Duodenal mucosa (tissue), 2 donors: ENCODE data around the gene KMT2B.
A peak's percentile ranks its signal among the peaks of the same experiment; 100 is the strongest.

ENCODE experiments used
- H3K27ac ChIP-seq: one replicate; pipeline ENCODE4 v1.7.0; 2013; ENCODE audit warnings: low read depth, low read length
- H3K27me3 ChIP-seq, 2 donors: one replicate each; pipeline ENCODE4 v1.7.0; 2013; ENCODE audit warnings: low read length in 2 of 2, control low read depth in 1 of 2; ENCODE audit not compliant: insufficient read depth in 2 of 2, control insufficient read depth in 1 of 2
- H3K36me3 ChIP-seq, 2 donors: one replicate each; pipeline ENCODE4 v1.7.0; 2013; ENCODE audit warnings: low read length in 2 of 2, control low read depth in 1 of 2; ENCODE audit not compliant: insufficient read depth in 2 of 2, control insufficient read depth in 1 of 2
- H3K4me1 ChIP-seq, 2 donors: one replicate each; pipeline ENCODE4 v1.7.0; 2013; ENCODE audit warnings: low read length in 2 of 2, control low read depth in 1 of 2; ENCODE audit not compliant: insufficient read depth in 2 of 2, control insufficient read depth in 1 of 2
- H3K4me3 ChIP-seq, 2 donors: one replicate each; pipeline ENCODE4 v1.7.0; 2013; ENCODE audit warnings: low read length in 2 of 2, low read depth in 1 of 2
- H3K9ac ChIP-seq, 2 donors: one replicate each; pipeline ENCODE4 v1.7.0; 2013; ENCODE audit warnings: low read length in 2 of 2, low read depth in 1 of 2
- H3K9me3 ChIP-seq, 2 donors: one replicate each; pipeline ENCODE4 v1.7.0; 2013; ENCODE audit warnings: low read length in 2 of 2, control low read depth in 1 of 2; ENCODE audit not compliant: control insufficient read depth in 1 of 2

Gene KMT2B

DNA sequence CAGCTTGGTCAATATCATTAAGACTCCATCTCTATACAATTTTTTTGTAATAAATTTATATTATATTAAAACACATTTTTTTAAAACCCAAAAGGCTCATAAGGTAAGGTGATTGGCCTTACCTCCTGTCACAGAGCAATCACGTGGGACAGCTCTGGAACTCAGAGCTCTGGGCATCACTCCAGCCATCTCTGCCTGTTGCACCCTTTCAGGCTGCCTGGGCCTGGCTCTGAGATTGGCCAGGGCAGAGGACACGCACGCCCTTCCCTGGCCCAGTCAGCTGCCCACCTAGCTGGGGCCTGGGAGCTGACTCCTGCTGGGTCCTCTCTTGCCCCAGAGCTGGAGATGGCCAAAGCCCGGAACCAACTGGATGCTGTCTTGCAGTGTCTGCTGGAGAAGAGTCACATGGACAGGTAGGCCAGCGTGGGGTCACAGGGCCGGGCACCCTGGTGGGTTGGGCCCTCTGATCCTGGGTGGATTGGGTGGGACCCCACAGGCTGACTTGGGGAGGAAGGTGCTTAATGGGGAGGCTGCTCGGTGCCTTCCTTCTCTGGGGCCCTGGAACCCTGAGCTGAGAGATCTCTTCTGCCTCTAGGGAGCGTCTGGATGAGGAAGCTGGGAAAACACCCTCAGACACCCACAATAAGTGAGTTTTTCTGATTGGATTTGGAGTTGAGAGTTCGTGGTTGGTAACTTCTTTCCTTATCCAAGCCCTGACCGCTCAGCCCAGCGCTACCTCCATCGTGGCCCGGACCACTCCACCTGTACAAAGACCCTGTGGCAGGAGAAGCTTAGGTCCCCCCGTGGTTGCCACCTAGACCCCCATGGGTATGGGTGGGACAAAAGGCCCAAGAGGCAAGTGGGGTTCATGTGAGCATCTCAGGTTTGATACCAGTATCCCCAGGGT lies 34.3 kb downstream of the KMT2B start:
- peaks cover 15 to 28% of the 10 kb centered on the region in 2 donors for H3K4me1 ChIP-seq
- H3K27me3 ChIP-seq: peaks cover 0 to 4% of the 10 kb centered on the region in 2 donors
- no peak overlapping the region for H3K27ac ChIP-seq

DNA sequence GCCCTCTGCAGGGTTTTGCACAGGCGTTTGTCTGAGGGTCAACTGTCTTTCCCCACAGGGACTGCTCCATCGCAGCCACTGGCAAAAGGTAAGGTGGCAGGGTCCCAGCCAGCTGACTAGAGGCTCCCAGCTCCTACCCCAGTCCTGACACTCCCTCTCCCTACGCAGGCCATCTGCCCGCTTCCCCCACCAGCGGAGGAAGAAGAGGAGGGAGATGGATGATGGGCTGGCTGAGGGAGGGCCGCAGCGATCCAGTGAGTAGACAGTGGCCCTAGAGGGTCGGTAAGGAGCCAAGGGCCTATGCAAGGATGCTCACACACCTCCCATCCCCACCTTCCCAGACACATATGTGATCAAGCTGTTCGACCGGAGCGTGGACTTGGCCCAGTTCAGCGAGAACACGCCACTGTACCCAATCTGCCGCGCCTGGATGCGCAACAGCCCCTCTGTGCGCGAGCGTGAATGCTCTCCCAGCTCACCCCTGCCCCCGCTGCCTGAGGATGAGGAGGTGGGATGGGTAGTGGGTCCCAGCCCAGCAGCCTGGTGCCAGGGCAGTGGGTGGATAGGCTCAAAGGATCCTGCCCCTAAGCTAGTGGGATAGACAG lies 35.0 kb downstream of the KMT2B start:
- Histone ChIP-seq H3K4me1 (peaks cover 17 to 31% of the 10 kb centered on the region in 2 donors), H3K4me3 (no peak overlapping the region), H3K27me3 (peaks cover 0 to 4% of the 10 kb centered on the region in 2 donors), H3K27ac (no peak overlapping the region), H3K9me3 (no peaks in the 10 kb centered on the region), H3K9ac (no peak overlapping the region), H3K36me3 (peaks cover 10 to 25% of the 10 kb centered on the region in 2 donors)

More for the DNA sequence above, 34.3 kb downstream of the KMT2B start:
- H3K9me3 ChIP-seq: no peaks in the 10 kb centered on the region
- H3K4me3 ChIP-seq: no peak overlapping the region
- H3K9ac ChIP-seq: no peak overlapping the region
- peaks cover 10 to 25% of the 10 kb centered on the region in 2 donors for H3K36me3 ChIP-seq

DNA sequence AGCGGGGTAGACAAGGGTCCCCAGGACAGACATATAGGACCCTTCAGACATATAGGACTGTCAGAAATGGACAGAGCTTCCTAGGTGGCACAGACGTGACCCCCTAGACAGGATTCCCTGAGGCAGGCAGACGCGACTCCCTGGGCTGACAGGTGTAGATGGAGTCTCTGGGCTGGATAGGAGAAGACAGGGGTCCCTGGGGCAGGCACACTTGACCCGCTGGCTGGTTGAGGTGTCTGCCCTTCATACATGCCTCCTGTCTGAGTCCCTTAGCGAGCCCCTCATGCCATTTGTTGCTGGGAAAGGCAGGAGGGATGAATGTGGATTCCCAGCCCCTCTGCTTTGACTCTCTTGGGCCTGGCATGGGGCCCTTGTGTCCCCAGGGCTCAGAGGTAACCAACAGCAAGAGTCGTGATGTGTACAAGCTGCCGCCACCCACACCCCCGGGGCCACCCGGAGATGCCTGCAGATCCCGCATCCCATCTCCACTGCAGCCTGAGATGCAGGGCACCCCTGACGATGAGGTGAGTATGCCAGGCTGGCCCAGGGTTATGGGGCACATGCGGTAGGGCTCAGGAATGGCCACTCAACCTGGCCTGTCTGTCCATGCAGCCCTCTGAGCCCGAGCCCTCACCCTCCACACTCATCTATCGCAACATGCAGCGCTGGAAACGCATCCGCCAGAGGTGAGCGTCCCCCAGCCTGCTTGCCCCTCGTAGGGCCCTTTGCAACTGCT lies 36.0 kb downstream of the KMT2B start:
- Histone ChIP-seq H3K4me1 (peaks cover 15 to 32% of the 10 kb centered on the region in 2 donors), H3K4me3 (no peak overlapping the region), H3K36me3 (peaks cover 10 to 25% of the 10 kb centered on the region in 2 donors), H3K9ac (no peak overlapping the region), H3K27me3 (peaks cover 0 to 4% of the 10 kb centered on the region in 2 donors), H3K27ac (no peak overlapping the region), H3K9me3 (no peaks in the 10 kb centered on the region)

DNA sequence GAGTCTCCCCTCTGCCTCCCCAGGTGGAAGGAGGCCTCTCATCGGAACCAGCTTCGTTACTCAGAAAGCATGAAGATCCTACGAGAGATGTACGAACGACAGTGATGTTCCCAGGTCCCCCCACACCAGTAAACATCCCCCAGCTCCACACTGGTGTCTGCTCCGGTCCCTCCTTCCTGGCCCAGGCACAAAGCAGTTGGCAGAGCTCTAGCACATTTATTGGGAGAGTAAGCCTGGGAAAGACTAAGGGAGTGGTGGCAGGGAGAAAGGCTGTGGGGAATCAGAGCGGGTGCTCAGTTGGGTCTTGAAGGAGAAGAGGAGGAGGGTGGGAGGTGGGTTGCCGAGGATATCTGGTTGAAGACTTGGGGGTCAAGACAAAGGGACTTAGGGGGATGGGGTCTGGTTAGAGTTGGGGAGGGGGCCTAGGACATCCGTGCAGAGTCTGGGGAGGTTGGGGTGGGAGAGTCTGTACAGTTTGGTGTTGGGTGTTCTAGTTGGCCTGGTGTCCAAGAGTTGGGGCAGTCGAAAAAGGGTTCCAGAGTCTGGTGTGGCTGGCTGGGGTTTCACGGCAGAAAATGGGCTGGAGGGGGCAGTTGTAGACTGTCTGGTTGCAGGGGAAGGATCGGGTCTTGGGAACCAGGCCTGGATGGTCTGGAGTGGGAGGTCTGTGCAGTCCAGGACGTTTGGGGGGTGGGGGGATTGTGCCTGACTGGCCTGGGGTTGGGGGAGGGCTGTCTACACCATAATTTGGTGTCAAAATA lies 36.7 kb downstream of the KMT2B start:
- Histone ChIP-seq H3K4me3 (peak overlapping the region in 1 of 2 donors; percentile 52), H3K9me3 (no peaks in the 10 kb centered on the region), H3K4me1 (peaks cover 19 to 33% of the 10 kb centered on the region in 2 donors), H3K9ac (no peak overlapping the region), H3K36me3 (peaks cover 10 to 26% of the 10 kb centered on the region in 2 donors), H3K27ac (no peak overlapping the region), H3K27me3 (peaks cover 0 to 4% of the 10 kb centered on the region in 2 donors)

DNA sequence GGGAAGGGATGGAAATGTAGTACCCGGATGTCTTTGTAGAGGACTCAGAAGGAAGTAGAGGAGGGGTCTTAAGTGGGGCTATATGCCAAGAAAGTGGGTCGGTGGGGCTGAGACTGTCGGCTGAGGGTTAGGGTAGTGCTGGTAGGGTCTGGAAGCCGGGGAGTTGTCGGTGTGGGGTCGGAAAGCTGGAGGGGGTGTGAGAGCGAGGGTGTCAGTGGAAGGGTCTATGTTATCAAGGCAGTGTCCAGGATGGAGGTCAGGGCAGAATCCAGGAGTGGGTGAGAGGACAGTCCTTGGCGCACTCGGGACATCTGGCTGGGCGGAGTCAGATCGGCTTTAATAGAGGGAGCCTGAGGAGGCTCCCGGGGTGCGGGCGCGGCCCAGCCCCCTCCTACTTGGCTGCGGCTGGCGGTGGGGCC lies 37.3 kb downstream of the KMT2B start:
- Histone ChIP-seq H3K9ac (peak overlapping the region; percentile 2 to 10), H3K4me3 (peak overlapping the region; percentile 25 to 52), H3K27me3 (peaks cover 0 to 4% of the 10 kb centered on the region in 2 donors), H3K36me3 (peaks cover 10 to 29% of the 10 kb centered on the region in 2 donors), H3K9me3 (no peaks in the 10 kb centered on the region), H3K27ac (no peak overlapping the region), H3K4me1 (peaks cover 23 to 31% of the 10 kb centered on the region in 2 donors)

DNA sequence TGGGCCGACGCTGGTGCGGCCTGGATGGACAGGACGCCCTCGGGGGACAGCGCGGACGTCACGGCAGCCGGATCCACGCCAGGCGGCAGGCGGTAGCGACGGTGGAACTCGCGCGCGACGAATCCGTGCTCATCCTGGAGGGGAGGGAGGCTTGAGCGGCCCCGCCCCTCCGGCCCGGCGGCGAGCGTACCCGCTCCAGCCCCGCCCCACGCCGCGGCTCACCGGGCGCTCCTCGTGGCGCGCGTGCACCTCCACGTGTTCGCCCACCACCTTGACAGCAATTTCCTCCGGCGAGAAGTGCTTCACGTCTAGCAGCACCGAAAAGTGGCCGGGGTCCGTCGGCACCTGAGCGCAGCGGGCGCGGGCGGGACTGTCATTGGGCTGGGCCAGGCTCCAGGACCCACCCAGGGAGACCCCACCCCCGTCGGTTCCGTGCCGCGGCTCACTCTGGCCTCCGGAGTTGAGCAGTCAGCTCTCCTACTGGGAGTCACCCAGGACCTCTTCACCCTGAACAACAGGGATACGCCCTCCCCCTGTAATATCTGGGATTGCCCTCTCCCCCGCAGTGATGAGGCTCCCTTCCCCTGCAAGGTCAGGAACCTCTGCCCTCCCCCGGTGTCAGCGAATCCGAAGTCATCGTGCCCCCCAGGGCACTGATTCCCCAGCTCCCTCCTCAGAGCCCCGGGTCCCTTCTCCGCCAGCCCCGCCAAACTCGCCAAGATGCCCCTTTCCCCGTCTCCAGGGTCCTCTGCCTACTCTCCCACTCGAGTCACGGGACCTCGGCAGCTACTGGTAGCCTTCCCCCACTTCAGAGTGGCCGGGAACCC lies 38.0 kb downstream of the KMT2B start:
- H3K27ac ChIP-seq: peak overlapping the region; percentile 62
- peaks cover 0 to 4% of the 10 kb centered on the region in 2 donors for H3K27me3 ChIP-seq
- peak overlapping the region; percentile 25 to 52 for H3K4me3 ChIP-seq
- H3K4me1 ChIP-seq: peaks cover 23 to 31% of the 10 kb centered on the region in 2 donors
- H3K9ac ChIP-seq: peak overlapping the region; percentile 2 to 18
- peaks cover 10 to 33% of the 10 kb centered on the region in 2 donors for H3K36me3 ChIP-seq
- H3K9me3 ChIP-seq: no peaks in the 10 kb centered on the region

DNA sequence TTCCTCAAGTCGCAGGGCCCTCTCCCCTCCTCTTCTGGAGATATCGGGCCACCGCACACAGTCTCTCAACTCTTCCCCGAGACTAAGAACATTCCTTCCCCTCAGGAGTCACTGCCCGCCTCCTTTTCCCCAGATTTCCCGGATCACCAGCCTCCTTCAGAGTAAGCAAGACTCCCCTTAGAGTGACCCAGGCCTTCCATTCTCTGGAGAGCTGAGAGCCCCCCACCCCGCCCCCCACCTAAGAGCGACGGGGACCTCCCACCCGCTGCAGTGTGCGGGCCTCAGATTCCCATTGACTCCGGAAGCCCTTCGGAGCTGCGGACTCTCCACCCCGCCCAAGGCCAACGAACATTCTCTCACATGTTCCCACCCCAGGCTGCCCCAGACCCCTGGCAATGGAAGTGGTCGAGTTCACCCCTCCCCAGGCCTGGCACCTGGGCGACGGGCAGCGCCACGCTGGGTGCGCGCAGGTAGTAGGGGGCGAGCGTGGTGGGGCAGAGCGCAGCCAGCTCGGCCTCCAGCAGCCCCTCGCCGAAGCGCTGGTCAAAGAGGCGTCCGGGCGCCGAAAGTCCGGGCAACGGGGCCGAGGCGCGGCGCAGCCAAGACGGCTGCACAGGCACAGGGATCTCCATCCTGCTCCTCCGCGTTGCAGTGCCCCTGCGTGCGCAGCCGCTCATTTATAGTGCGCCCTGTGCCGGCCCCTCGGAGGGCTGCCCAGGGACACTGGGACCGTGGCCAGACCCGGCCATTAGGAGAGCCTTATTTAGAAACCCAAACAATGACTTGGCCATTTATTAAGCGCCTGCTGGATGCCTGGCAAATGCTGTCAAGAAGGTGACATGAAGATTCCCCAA lies 38.8 kb downstream of the KMT2B start, which contains the start of gene HSPB6:
TSS of gene HSPB6 (minus strand) at position 653 of the 854 bp plus-strand sequence. CDS start at position 632, 21 bp downstream.
- Histone ChIP-seq H3K4me1 (peaks cover 23 to 31% of the 10 kb centered on the region in 2 donors), H3K9ac (peak within 1 kb of the TSS; percentile 2 to 25)

DNA sequence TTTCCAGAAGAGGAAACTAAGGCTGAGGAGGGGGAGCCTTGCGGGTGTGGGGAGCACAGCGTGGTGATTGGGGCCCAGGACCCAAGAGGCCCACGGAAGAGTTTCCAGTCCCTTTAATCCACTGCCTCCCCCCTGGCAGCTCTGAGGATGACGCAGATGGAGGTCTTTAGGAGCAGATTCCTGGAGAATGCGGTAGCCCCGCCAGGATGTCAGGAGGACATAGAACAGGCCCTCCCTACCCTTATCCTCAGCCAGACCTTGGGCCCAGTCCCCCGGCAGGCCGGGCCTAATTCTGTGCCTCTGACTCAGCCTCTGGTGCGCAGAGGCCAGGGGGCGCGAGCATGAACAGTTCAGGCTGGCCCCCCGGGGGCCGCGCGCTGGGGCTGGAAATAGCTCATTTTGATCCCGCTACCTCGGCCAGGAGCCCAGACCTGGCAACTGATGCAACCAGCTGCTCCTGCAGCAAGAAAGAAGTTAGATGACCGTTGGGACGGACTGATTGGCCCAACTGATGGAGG lies 39.5 kb downstream of the KMT2B start:
- Histone ChIP-seq H3K27me3 (peaks cover 0 to 4% of the 10 kb centered on the region in 2 donors), H3K36me3 (peaks cover 14 to 33% of the 10 kb centered on the region in 2 donors), H3K4me3 (peak overlapping the region; percentile 67 to 96), H3K27ac (no peak overlapping the region), H3K9me3 (no peaks in the 10 kb centered on the region), H3K4me1 (peaks cover 23 to 31% of the 10 kb centered on the region in 2 donors), H3K9ac (peak overlapping the region; percentile 2 to 25)

More for the DNA sequence above, 38.8 kb downstream of the KMT2B start, which contains the start of gene HSPB6:
- peak within 1 kb of the TSS; percentile 67 to 96 for H3K4me3 ChIP-seq
- no peaks in the 10 kb centered on the region for H3K9me3 ChIP-seq
- H3K27me3 ChIP-seq: peaks cover 0 to 4% of the 10 kb centered on the region in 2 donors
- H3K27ac ChIP-seq: peak within 1 kb of the TSS; percentile 62
- H3K36me3 ChIP-seq: peaks cover 10 to 33% of the 10 kb centered on the region in 2 donors
